ENCODE results near the gene TP73.

GRCh38 chr1:3707298-3707938 is 55.1 kb downstream of the TP73 start:
- no peak for TF ChIP-seq ZNF274 (IDR thresholded peaks at IDR 0.05; ENCODE audit: low read depth, low read length)
- no peak for TF ChIP-seq SUZ12 (IDR thresholded peaks at IDR 0.05; ENCODE audit: extremely low read depth, insufficient read depth, insufficient read length)
- no peak for TF ChIP-seq YY1 (IDR thresholded peaks at IDR 0.05; ENCODE audit: insufficient read depth, insufficient read length)
